Measurements from ENCODE around the gene PSG2. TPM values are rescaled to one million over a fixed set of nuclear protein-coding genes. Genes with fewer than 3 reads are reported as not detected.
"Not testable (repeated sequence)": the region's sequence is repeated elsewhere in the genome, so short reads cannot be mapped to it uniquely, and the experiment has no call there.

Gene PSG2
- total RNA-seq, 1 experiment from 2014 or later = not detected

- not testable (repeated sequence) for H3K9ac ChIP-seq (ENCODE audit: extremely low read depth, insufficient read length, low read length); H4K91ac ChIP-seq (ENCODE audit: insufficient read length, low read depth, low read length); H2BK5ac ChIP-seq (ENCODE audit: insufficient read length, low read length); H3K27me3 ChIP-seq (ENCODE audit: insufficient read depth, low read length); H3K4me1 Mint-ChIP-seq; H4K5ac ChIP-seq (ENCODE audit: insufficient read length, low read depth, low read length); H3K27me3 Mint-ChIP-seq (ENCODE audit: low read depth); H3K23ac ChIP-seq (ENCODE audit: insufficient read length, low read depth, low read length); H3K27ac ChIP-seq (ENCODE audit: insufficient read length, low read depth, low read length); H2BK120ac ChIP-seq (ENCODE audit: low read depth, low read length, poor library complexity, severe bottlenecking); H2BK12ac ChIP-seq (ENCODE audit: insufficient read length, low read depth, low read length); DNase-seq; H4K20me1 ChIP-seq (ENCODE audit: control insufficient read depth, insufficient read depth, insufficient read length); H3K79me2 ChIP-seq (ENCODE audit: insufficient read depth, low read length); H3K18ac ChIP-seq (ENCODE audit: insufficient read length, low read depth, low read length); H4K8ac ChIP-seq (replicated peaks; ENCODE audit: insufficient read length, low read depth, low read length); H3K4me3 Mint-ChIP-seq; H2AK5ac ChIP-seq (ENCODE audit: insufficient read length, low read length); H3K56ac ChIP-seq (ENCODE audit: insufficient read length, low read depth, low read length); H3K27ac Mint-ChIP-seq; H3K14ac ChIP-seq (ENCODE audit: insufficient read depth, low read length); H3T11ph ChIP-seq (ENCODE audit: low read length); H3K23me2 ChIP-seq (ENCODE audit: insufficient read length, low read depth, low read length, poor library complexity, severe bottlenecking); H2BK20ac ChIP-seq (ENCODE audit: low read depth, low read length, poor library complexity, severe bottlenecking); H3K79me1 ChIP-seq (ENCODE audit: insufficient read depth, low read depth, low read length, poor library complexity, severe bottlenecking); H3K4me2 ChIP-seq (ENCODE audit: insufficient read depth, insufficient read length, low read length); H3K4me1 ChIP-seq (ENCODE audit: insufficient read depth, low read length); H2BK15ac ChIP-seq (ENCODE audit: low read depth, low read length); H3K4ac ChIP-seq (ENCODE audit: low read depth, low read length); H2AFZ ChIP-seq (ENCODE audit: low read length)
- WGBS (ENCODE audit: extremely low coverage, insufficient read length, low lambda C conversion rate) = no CpG with 5 or more reads among the region's 7 CpGs
- peaks cover 70% of the 10 kb centered on the region for H3K9me3 ChIP-seq (ENCODE audit: control insufficient read depth, low read depth, low read length)
- Mint-ChIP-seq H3K36me3 (ENCODE audit: insufficient read depth in 1 of 3, low read depth in 3 of 3) (peaks cover 0 to 34% (median 3%) of the 10 kb centered on the region in 3 experiments; a peak in 5 of 7 replicates), H3K9me3 (peaks cover 80 to 82% of the 10 kb centered on the region in 2 experiments)
Observed at GRCh38 chr19:43129197-43129596, 46.7 kb upstream of the PSG2 start.

- H3K14ac ChIP-seq (ENCODE audit: insufficient read depth, low read length); H3K4me2 ChIP-seq (ENCODE audit: insufficient read depth, insufficient read length, low read length); H2BK20ac ChIP-seq (ENCODE audit: low read depth, low read length, poor library complexity, severe bottlenecking); H3K27ac ChIP-seq (ENCODE audit: insufficient read length, low read depth, low read length); H3K4ac ChIP-seq (ENCODE audit: low read depth, low read length); H4K8ac ChIP-seq (replicated peaks; ENCODE audit: insufficient read length, low read depth, low read length); H4K5ac ChIP-seq (ENCODE audit: insufficient read length, low read depth, low read length); H3K4me1 ChIP-seq (ENCODE audit: insufficient read depth, low read length); H3K27me3 ChIP-seq (ENCODE audit: insufficient read depth, low read length); H2BK15ac ChIP-seq (ENCODE audit: low read depth, low read length); H3K56ac ChIP-seq (ENCODE audit: insufficient read length, low read depth, low read length); H2AK5ac ChIP-seq (ENCODE audit: insufficient read length, low read length); H3K23me2 ChIP-seq (ENCODE audit: insufficient read length, low read depth, low read length, poor library complexity, severe bottlenecking); H3K9ac ChIP-seq (ENCODE audit: extremely low read depth, insufficient read length, low read length); H3K27me3 Mint-ChIP-seq (ENCODE audit: low read depth); H4K20me1 ChIP-seq (ENCODE audit: control insufficient read depth, insufficient read depth, insufficient read length); H3K18ac ChIP-seq (ENCODE audit: insufficient read length, low read depth, low read length); H2AFZ ChIP-seq (ENCODE audit: low read length); H2BK120ac ChIP-seq (ENCODE audit: low read depth, low read length, poor library complexity, severe bottlenecking); H3K4me3 Mint-ChIP-seq; H3K79me1 ChIP-seq (ENCODE audit: insufficient read depth, low read depth, low read length, poor library complexity, severe bottlenecking); H3K4me1 Mint-ChIP-seq; H3T11ph ChIP-seq (ENCODE audit: low read length); H2BK5ac ChIP-seq (ENCODE audit: insufficient read length, low read length); H3K79me2 ChIP-seq (ENCODE audit: insufficient read depth, low read length); H3K27ac Mint-ChIP-seq; H3K23ac ChIP-seq (ENCODE audit: insufficient read length, low read depth, low read length); H4K91ac ChIP-seq (ENCODE audit: insufficient read length, low read depth, low read length); H2BK12ac ChIP-seq (ENCODE audit: insufficient read length, low read depth, low read length); DNase-seq: not testable (repeated sequence)
- H3K36me3 Mint-ChIP-seq (ENCODE audit: insufficient read depth in 1 of 3, low read depth in 3 of 3) = peaks cover 2 to 28% (median 5%) of the 10 kb centered on the region in 3 experiments; a peak in 5 of 7 replicates
- H3K9me3 Mint-ChIP-seq = peaks cover 80 to 83% of the 10 kb centered on the region in 2 experiments
- peaks cover 65% of the 10 kb centered on the region for H3K9me3 ChIP-seq (ENCODE audit: control insufficient read depth, low read depth, low read length)
- no CpG with 5 or more reads among the region's 3 CpGs for WGBS (ENCODE audit: extremely low coverage, insufficient read length, low lambda C conversion rate)
Observed at GRCh38 chr19:43127336-43127735, 44.8 kb upstream of the PSG2 start.
